ENCODE results near the gene CHRNA5. TPM values are rescaled to one million over a fixed set of nuclear protein-coding genes. Genes with fewer than 3 reads are reported as not detected.
A peak's percentile ranks its signal among the peaks of the same experiment; 100 is the strongest.

The CHRNA5 gene
- total and polyA plus RNA-seq, 10 donors: 0.11 to 2.2 (median 0.55) TPM

DNA sequence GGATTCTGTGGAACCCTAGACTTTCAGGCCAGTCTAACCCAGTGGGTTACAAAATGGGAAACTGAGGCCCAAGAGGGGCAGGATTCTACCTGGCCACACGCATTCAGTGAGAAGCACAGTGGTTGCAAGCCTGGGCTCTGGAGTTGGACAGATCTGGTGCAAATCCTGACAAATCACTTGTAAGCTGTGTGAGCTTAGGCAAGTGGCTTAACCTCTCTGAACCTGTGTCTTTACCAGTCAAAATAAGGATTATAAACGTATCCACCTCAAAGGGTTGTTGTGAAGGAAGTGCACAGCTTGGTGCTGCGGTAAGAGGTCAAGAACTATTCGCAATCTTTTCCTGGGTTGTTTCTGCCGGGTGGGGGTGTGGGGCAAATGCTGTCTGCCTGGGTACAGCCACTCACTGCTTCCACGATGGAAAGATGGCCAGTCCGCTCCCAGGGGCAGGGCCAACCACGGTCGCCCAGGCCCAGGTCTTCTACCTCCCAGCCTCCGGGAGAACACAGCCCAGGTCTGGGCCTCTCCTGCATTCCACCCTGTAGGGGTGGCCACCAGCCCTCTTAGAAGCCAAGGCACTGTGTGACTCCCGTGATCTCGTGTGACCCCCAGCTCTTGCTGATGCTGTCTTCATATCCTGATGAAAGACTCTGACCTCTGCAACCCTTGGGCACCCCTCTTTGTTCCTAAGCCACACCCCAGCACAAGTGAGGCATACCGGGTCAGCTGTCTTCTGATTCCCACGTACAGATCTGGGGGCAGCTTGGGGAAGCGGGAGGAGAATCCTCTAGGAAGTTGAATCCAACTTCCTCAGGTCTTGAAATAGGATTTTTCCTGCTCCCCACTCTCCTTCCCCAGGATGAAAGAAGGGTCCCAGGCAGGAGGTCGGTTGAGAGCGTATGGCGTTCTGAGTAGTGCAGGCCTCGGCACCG is 54.0 kb downstream of the CHRNA5 start:
- DNase-seq: no peak
- Histone ChIP-seq H3K27me3 (replicated peaks in 1 of 7) (peaks cover 0 to 59% (median 39%) of the 10 kb centered on the region in 7 donors), H3K27ac (no peak overlapping the region), H3K36me3 (no peaks in the 10 kb centered on the region), H3K4me3 (peak overlapping the region in 2 of 8 donors; percentile 33 to 60), H3K4me1 (peaks cover 10 to 25% (median 19%) of the 10 kb centered on the region in 6 donors), H3K9me3 (no peaks in the 10 kb centered on the region)
- 35 to 54% (median 53%) methylated on average over 15 to 20 of the region's 20 CpGs for WGBS, 5 donors
- TF ChIP-seq, protein P1, sequence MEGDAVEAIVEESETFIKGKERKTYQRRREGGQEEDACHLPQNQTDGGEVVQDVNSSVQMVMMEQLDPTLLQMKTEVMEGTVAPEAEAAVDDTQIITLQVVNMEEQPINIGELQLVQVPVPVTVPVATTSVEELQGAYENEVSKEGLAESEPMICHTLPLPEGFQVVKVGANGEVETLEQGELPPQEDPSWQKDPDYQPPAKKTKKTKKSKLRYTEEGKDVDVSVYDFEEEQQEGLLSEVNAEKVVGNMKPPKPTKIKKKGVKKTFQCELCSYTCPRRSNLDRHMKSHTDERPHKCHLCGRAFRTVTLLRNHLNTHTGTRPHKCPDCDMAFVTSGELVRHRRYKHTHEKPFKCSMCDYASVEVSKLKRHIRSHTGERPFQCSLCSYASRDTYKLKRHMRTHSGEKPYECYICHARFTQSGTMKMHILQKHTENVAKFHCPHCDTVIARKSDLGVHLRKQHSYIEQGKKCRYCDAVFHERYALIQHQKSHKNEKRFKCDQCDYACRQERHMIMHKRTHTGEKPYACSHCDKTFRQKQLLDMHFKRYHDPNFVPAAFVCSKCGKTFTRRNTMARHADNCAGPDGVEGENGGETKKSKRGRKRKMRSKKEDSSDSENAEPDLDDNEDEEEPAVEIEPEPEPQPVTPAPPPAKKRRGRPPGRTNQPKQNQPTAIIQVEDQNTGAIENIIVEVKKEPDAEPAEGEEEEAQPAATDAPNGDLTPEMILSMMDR (IDR thresholded peaks at IDR 0.05 in 8 of 11, conservative IDR thresholded peaks at IDR 0.05 in 3 of 11): no peak
- TF ChIP-seq POLR2A (IDR thresholded peaks at IDR 0.05) (no peak), POLR2AphosphoS5 (IDR thresholded peaks at IDR 0.05) (no peak)
- intact Hi-C loops (cut with DNase I; ENCODE audit: low total_unique reads): no loop called here

DNA sequence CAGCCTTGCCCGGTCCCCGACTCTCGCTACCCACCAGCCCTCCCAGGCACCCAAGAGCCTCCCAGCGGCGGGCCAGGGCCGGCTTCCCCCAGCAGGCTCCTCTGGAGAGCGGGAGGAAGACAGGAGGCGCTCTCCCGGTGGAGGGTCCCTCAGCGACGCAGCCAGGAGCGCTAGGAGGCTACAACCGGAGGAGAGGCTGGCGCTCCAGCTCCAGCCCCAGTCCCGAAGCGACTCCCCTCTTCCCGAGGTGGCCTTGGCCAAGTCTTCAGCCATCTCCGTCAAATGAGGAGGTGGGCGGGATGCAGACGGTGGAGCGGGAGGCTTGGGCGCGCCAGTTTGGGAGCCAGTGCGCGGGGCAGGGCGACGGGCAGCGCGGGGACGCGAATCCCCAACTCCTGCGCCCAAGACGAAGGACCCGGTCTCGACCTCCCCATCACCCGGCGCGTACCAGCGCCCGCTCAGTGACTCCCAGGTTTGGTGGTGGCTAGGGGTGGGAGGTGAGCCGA is 54.8 kb downstream of the CHRNA5 start:
- TF ChIP-seq, protein P1 (IDR thresholded peaks at IDR 0.05 in 8 of 11, conservative IDR thresholded peaks at IDR 0.05 in 3 of 11): peak in 1 of 11 experiments; percentile 19
- TF ChIP-seq POLR2A (IDR thresholded peaks at IDR 0.05): no peak
- no peaks in the 10 kb centered on the region for H3K36me3 ChIP-seq
- no peak for DNase-seq
- peaks cover 0 to 63% (median 39%) of the 10 kb centered on the region in 7 donors for H3K27me3 ChIP-seq (replicated peaks in 1 of 7)
- 0 to 6% (median 2%) methylated on average over 1 to 41 of the region's 41 CpGs for WGBS, 5 donors
- no peaks in the 10 kb centered on the region for H3K9me3 ChIP-seq
- intact Hi-C loops (cut with DNase I; ENCODE audit: low total_unique reads): no loop called here
- no peak overlapping the region for H3K27ac ChIP-seq
- H3K4me3 ChIP-seq: peak overlapping the region in 6 of 8 donors; percentile 27 to 60 (median 34)
- H3K4me1 ChIP-seq: peaks cover 10 to 25% (median 19%) of the 10 kb centered on the region in 6 donors

DNA sequence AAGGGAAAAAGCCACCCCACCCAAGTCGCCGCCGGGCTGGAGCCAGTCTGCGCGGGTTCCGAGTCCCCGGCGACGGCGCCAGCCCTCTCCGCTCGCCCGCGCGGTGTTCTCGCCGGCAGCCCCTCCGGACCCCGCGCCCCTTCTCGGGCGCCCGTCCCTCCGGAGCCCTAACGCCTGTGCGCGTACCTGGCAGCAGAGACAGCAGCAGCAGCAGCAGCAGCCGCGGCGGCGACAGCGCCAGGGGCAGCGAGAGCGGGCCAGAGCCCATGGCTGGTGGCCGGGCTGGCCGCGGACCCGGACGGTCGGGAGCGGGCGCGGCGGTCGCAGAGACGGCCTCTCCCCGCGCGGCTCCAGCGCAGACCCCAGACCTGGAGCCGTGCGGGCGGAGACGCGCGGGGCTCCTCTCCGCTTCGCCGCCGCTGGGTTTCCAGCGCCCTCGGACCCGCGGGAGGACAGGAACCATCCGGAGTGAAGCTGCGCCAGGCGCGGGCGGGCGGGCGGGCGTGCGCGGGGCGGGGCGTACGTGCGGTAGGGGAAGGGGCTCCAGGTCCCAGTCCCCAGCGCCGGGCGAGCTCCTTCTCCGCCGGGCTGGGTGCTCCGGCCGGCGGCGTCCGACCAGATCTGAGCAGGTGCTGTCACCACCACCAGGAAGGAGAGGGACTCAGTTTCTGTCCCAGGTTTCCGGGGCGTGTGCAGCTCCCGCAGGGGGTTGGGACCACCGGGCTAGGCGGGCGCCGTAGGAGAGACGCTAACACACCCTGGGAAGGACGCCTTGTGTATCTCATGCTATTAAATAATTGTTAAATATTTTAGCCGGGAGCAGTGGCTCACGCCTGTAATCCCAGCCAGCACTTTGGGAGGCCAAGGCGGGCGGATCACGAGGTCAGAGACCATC is 55.5 kb downstream of the CHRNA5 start, which contains the start of gene CHRNA3:
CHRNA3 (minus strand) TSS at position 470 of the 895 bp plus-strand sequence; CDS start at position 268, 202 bp downstream.
- H3K36me3 ChIP-seq: no peaks in the 10 kb centered on the region
- no peak for DNase-seq
- WGBS, 5 donors: 1 to 5% (median 4%) methylated on average over 26 to 102 of the region's 102 CpGs
- H3K4me1 ChIP-seq: peaks cover 10 to 25% (median 19%) of the 10 kb centered on the region in 6 donors
- H3K27me3 ChIP-seq (replicated peaks in 1 of 7): peaks cover 0 to 65% (median 39%) of the 10 kb centered on the region in 7 donors
- TF ChIP-seq POLR2A (IDR thresholded peaks at IDR 0.05) (no peak), POLR2AphosphoS5 (IDR thresholded peaks at IDR 0.05) (no peak)
- TF ChIP-seq, protein P1 (IDR thresholded peaks at IDR 0.05 in 8 of 11, conservative IDR thresholded peaks at IDR 0.05 in 3 of 11): no peak
- intact Hi-C loops (cut with DNase I; ENCODE audit: low total_unique reads): no loop called here
- H3K27ac ChIP-seq: no peak within 1 kb of the TSS
- peak within 1 kb of the TSS in 7 of 8 donors; percentile 17 to 60 (median 33) for H3K4me3 ChIP-seq
- H3K9me3 ChIP-seq: no peaks in the 10 kb centered on the region

All from spleen (tissue), 11 donors.